ENCODE data around the gene DTHD1.
A peak's percentile ranks its signal among the peaks of the same experiment; 100 is the strongest.

The DTHD1 gene

DNA sequence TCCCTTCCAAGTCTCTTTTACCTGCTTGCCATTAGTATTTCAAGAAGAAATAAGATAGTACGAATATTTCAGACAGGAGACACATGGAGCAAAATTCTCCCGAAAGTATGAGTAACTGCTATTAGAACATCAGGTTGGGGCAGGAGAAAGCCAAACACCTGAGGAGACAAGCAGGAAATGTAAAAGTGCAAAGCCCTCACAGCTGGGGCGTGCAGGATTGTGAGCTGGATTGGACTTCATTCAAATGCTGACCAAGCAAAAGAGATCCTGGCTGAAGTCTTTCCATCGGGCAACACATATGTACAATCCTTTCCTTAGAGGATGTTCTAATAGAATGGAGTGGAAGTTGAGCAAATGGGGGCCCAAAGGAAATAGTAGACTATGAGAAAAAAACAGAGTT, 76.8 kb downstream of the DTHD1 start:
- 100% methylated on average over 4 of the region's 4 CpGs for WGBS (ENCODE audit: insufficient coverage)
- no peak for DNase-seq
- H3K36me3 ChIP-seq (ENCODE audit: control insufficient read depth in 4 of 4, insufficient read depth in 4 of 4, low read length in 3 of 4), result no peaks in the 10 kb centered on the region
- no peaks in the 10 kb centered on the region for H3K4me1 ChIP-seq (ENCODE audit: control extremely low read depth in 1 of 4, control insufficient read depth in 4 of 4, insufficient read depth in 4 of 4, low read length in 3 of 4)
- no peaks in the 10 kb centered on the region for H3K9me3 ChIP-seq (ENCODE audit: control extremely low read depth in 1 of 5, control insufficient read depth in 4 of 5, insufficient read depth in 2 of 5, low read depth in 1 of 5, low read length in 4 of 5)
- no peak overlapping the region for H3K27ac ChIP-seq (ENCODE audit: insufficient read depth in 1 of 2, low read depth in 1 of 2, low read length in 2 of 2, poor library complexity in 1 of 2, severe bottlenecking in 2 of 2)
- ChIA-PET POLR2A (no interaction called here), CTCF (interaction anchor here (1.1 to 2.1 kb wide), 3 partner anchors 8 to 42 kb away, joined by 3 to 5 read pairs (median 5); no protein-coding TSS in a partner anchor)
- H3K4me3 ChIP-seq (ENCODE audit: control insufficient read depth in 1 of 7, extremely low read depth in 1 of 7, insufficient read depth in 4 of 7, low read depth in 2 of 7, low read length in 6 of 7), result no peak overlapping the region
- no peaks in the 10 kb centered on the region for H3K27me3 ChIP-seq (replicated peaks in 2 of 5; ENCODE audit: control insufficient read depth in 4 of 5, insufficient read depth in 5 of 5, low read length in 4 of 5)

DNA sequence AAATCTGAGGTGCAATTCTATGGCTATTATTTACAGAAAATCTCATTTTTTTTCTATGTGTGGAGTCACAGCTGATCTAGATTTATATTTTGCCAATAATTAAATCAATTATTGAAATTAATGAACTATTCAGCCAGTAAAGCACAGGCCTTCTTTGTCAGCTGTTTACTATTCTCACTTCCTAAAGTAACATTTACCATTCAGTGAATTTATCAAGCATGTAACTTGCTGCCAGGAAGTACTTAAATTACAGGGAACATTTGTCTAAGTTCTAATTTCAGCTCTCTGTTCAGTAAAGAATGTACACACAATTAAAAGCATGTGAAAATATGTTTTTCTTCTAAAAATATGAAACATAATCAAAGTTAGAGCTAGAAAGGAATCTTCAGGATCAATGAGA, 79.3 kb downstream of the DTHD1 start:
- H3K27ac ChIP-seq (ENCODE audit: insufficient read depth in 1 of 2, low read depth in 1 of 2, low read length in 2 of 2, poor library complexity in 1 of 2, severe bottlenecking in 2 of 2), result no peak overlapping the region
- no peaks in the 10 kb centered on the region for H3K4me1 ChIP-seq (ENCODE audit: control extremely low read depth in 1 of 4, control insufficient read depth in 4 of 4, insufficient read depth in 4 of 4, low read length in 3 of 4)
- no peaks in the 10 kb centered on the region for H3K27me3 ChIP-seq (replicated peaks in 2 of 5; ENCODE audit: control insufficient read depth in 4 of 5, insufficient read depth in 5 of 5, low read length in 4 of 5)
- no peaks in the 10 kb centered on the region for H3K36me3 ChIP-seq (ENCODE audit: control insufficient read depth in 4 of 4, insufficient read depth in 4 of 4, low read length in 3 of 4)
- DNase-seq, result no peak
- POLR2A ChIA-PET, result no interaction called here
- CTCF ChIA-PET, result no interaction called here
- no peak overlapping the region for H3K4me3 ChIP-seq (ENCODE audit: control insufficient read depth in 1 of 7, extremely low read depth in 1 of 7, insufficient read depth in 4 of 7, low read depth in 2 of 7, low read length in 6 of 7)
- H3K9me3 ChIP-seq (ENCODE audit: control extremely low read depth in 1 of 5, control insufficient read depth in 4 of 5, insufficient read depth in 2 of 5, low read depth in 1 of 5, low read length in 4 of 5), result no peaks in the 10 kb centered on the region

DNA sequence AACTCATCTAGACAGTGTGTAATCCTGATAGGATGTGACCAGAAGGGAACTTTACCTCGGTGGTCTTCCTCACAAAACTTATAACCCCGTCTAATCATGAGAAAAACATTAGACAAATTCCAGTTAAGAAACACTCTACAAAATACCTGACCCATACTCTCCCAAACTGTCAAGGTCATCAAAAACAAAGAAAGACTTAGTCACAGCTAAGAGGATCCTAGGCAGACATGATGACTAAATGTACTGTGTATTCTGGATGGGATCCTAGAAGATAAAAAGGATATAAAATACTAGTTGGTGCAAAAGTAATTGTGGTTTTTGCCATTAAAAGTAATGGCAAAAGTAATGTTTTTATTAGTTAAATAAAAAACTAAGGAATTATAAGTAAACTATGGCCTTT, 81.6 kb downstream of the DTHD1 start:
- no peak overlapping the region for H3K27ac ChIP-seq (ENCODE audit: insufficient read depth in 1 of 2, low read depth in 1 of 2, low read length in 2 of 2, poor library complexity in 1 of 2, severe bottlenecking in 2 of 2)
- no peaks in the 10 kb centered on the region for H3K4me1 ChIP-seq (ENCODE audit: control extremely low read depth in 1 of 4, control insufficient read depth in 4 of 4, insufficient read depth in 4 of 4, low read length in 3 of 4)
- no CpG with 5 or more reads among the region's 2 CpGs for WGBS (ENCODE audit: insufficient coverage)
- H3K36me3 ChIP-seq (ENCODE audit: control insufficient read depth in 4 of 4, insufficient read depth in 4 of 4, low read length in 3 of 4), result no peaks in the 10 kb centered on the region
- no peak overlapping the region for H3K4me3 ChIP-seq (ENCODE audit: control insufficient read depth in 1 of 7, extremely low read depth in 1 of 7, insufficient read depth in 4 of 7, low read depth in 2 of 7, low read length in 6 of 7)
- POLR2A ChIA-PET, result no interaction called here
- CTCF ChIA-PET, result interaction anchor here (0.7 to 1.4 kb wide), 2 partner anchors 34 to 80 kb away, joined by 3 read pairs; no protein-coding TSS in a partner anchor
- H3K9me3 ChIP-seq (ENCODE audit: control extremely low read depth in 1 of 5, control insufficient read depth in 4 of 5, insufficient read depth in 2 of 5, low read depth in 1 of 5, low read length in 4 of 5), result no peaks in the 10 kb centered on the region
- DNase-seq, result no peak
- H3K27me3 ChIP-seq (replicated peaks in 2 of 5; ENCODE audit: control insufficient read depth in 4 of 5, insufficient read depth in 5 of 5, low read length in 4 of 5), result no peaks in the 10 kb centered on the region

DNA sequence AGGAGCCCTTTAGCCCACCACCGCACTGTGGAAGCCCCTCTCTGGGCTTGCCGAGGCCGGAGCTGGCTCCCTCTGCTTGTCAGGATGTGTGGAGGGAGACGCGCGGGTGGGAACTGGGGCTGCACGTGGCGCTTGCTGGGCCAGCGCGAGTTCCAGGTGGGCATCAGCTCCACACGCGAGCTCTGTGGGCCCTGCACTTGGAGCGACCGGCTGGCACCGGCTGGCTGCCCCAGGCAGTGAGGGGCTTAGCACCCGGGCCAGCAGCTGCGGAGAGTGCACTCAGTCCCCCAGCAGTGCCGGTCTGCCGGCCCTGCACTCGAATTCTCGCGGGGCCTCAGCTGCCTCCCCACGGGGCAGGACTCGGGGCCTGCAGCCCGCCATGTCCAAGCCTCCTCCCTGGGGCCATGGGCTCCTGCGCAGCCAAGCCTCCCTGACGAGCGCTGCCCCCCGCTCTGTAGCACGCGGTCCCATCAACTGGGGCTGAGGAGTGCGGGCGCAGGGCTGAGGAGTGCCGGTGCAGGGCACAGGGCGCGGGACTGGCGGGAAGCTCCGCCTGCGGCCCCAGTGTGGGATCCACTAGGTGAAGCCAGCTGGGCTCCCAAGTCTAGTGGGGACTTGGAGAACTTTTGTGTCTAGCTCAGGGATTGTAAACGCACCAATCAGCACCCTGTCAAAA, 93.6 kb downstream of the DTHD1 start:
- DNase-seq, result no peak
- POLR2A ChIA-PET, result no interaction called here
- H3K4me1 ChIP-seq (ENCODE audit: control extremely low read depth in 1 of 4, control insufficient read depth in 4 of 4, insufficient read depth in 4 of 4, low read length in 3 of 4), result no peaks in the 10 kb centered on the region
- H3K4me3 ChIP-seq (ENCODE audit: control insufficient read depth in 1 of 7, extremely low read depth in 1 of 7, insufficient read depth in 4 of 7, low read depth in 2 of 7, low read length in 6 of 7), result no peak overlapping the region
- WGBS (ENCODE audit: insufficient coverage), result 95% methylated on average over 33 of the region's 40 CpGs
- CTCF ChIA-PET, result interaction anchor here (0.9 kb wide), 1 partner anchor 25 kb away, joined by 3 read pairs; no protein-coding TSS in a partner anchor
- H3K27ac ChIP-seq (ENCODE audit: insufficient read depth in 1 of 2, low read depth in 1 of 2, low read length in 2 of 2, poor library complexity in 1 of 2, severe bottlenecking in 2 of 2), result no peak overlapping the region
- no peaks in the 10 kb centered on the region for H3K36me3 ChIP-seq (ENCODE audit: control insufficient read depth in 4 of 4, insufficient read depth in 4 of 4, low read length in 3 of 4)
- peaks cover 0 to 18% (median 2%) of the 10 kb centered on the region in 5 experiments for H3K9me3 ChIP-seq (ENCODE audit: control extremely low read depth in 1 of 5, control insufficient read depth in 4 of 5, insufficient read depth in 2 of 5, low read depth in 1 of 5, low read length in 4 of 5)
- no peaks in the 10 kb centered on the region for H3K27me3 ChIP-seq (replicated peaks in 2 of 5; ENCODE audit: control insufficient read depth in 4 of 5, insufficient read depth in 5 of 5, low read length in 4 of 5)

DNA sequence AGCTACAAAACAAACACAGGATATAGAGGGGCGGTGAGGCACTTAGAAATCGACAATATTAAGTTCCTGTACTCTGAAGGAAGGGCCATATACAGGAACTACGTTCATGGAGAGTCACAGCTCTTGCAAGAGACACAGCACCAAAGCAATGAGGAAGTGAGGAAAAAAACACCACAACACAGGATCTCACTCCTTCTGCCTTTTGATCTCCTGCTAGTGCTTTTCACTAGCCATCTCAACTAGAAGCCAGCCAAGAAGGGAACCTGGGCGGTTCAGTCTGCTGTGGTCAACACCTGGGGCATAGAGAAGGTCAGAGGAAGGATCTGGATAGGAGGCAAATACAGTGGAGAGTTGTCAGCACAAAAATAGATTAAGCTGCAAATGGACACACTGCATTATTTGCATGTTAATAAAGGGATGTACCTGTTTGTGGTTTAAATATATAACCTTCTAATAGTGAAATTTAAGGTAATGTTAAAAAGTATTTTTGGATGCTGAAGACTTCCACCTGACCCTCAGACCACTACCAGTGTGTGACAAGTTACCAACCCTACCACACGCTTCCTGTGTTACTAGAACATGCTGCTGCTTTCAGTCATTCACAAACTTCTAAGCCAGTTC, 104.6 kb downstream of the DTHD1 start:
- H3K9me3 ChIP-seq (ENCODE audit: control extremely low read depth in 1 of 5, control insufficient read depth in 4 of 5, insufficient read depth in 2 of 5, low read depth in 1 of 5, low read length in 4 of 5), result no peaks in the 10 kb centered on the region
- CTCF ChIA-PET, result interaction anchor here (1.0 to 1.4 kb wide), 3 partner anchors 11 to 16 kb away, joined by 3 to 7 read pairs (median 7); no protein-coding TSS in a partner anchor
- no peak overlapping the region for H3K27ac ChIP-seq (ENCODE audit: insufficient read depth in 1 of 2, low read depth in 1 of 2, low read length in 2 of 2, poor library complexity in 1 of 2, severe bottlenecking in 2 of 2)

DNA sequence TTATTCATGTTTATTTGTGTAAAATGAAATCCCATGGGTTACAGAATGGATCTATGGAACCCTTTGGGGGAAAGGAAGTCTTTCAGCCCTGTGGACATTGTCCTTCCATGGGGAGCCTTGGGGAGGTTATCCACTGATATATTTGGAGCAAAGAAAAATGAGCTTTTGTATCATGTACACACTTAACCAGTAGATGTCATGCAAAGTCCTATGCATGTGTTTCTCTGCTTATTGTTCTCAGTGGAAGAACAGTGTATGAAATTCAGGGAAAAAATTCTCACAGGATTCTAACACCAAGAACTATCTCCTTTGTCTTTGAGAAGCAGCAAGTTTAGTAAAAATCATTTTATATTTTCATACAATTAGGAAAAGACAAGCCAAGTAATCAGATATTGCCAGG, 105.3 kb downstream of the DTHD1 start:
- Histone ChIP-seq H3K27me3 (replicated peaks in 2 of 5; ENCODE audit: control insufficient read depth in 4 of 5, insufficient read depth in 5 of 5, low read length in 4 of 5) (no peaks in the 10 kb centered on the region), H3K4me1 (ENCODE audit: control extremely low read depth in 1 of 4, control insufficient read depth in 4 of 4, insufficient read depth in 4 of 4, low read length in 3 of 4) (peaks cover 6 to 12% (median 9%) of the 10 kb centered on the region in 4 experiments), H3K4me3 (ENCODE audit: control insufficient read depth in 1 of 7, extremely low read depth in 1 of 7, insufficient read depth in 4 of 7, low read depth in 2 of 7, low read length in 6 of 7) (no peak overlapping the region), H3K36me3 (ENCODE audit: control insufficient read depth in 4 of 4, insufficient read depth in 4 of 4, low read length in 3 of 4) (no peaks in the 10 kb centered on the region), H3K27ac (ENCODE audit: insufficient read depth in 1 of 2, low read depth in 1 of 2, low read length in 2 of 2, poor library complexity in 1 of 2, severe bottlenecking in 2 of 2) (no peak overlapping the region), H3K9me3 (ENCODE audit: control extremely low read depth in 1 of 5, control insufficient read depth in 4 of 5, insufficient read depth in 2 of 5, low read depth in 1 of 5, low read length in 4 of 5) (no peaks in the 10 kb centered on the region)
- ChIA-PET POLR2A (no interaction called here), CTCF (interaction anchor here (1.0 to 1.4 kb wide), 3 partner anchors 13 to 38 kb away, joined by 3 to 7 read pairs (median 7); no protein-coding TSS in a partner anchor)
- DNase-seq, result no peak

More for the DNA sequence above, 104.6 kb downstream of the DTHD1 start:
- WGBS (ENCODE audit: insufficient coverage), result 13% methylated on average over 4 of the region's 5 CpGs
- DNase-seq, result peak; percentile 39 to 92 (median 82)
- Histone ChIP-seq H3K4me3 (ENCODE audit: control insufficient read depth in 1 of 7, extremely low read depth in 1 of 7, insufficient read depth in 4 of 7, low read depth in 2 of 7, low read length in 6 of 7) (peak overlapping the region in 2 of 7 experiments; percentile 3 to 46), H3K4me1 (ENCODE audit: control extremely low read depth in 1 of 4, control insufficient read depth in 4 of 4, insufficient read depth in 4 of 4, low read length in 3 of 4) (peaks cover 6 to 12% (median 9%) of the 10 kb centered on the region in 4 experiments), H3K27me3 (replicated peaks in 2 of 5; ENCODE audit: control insufficient read depth in 4 of 5, insufficient read depth in 5 of 5, low read length in 4 of 5) (no peaks in the 10 kb centered on the region), H3K36me3 (ENCODE audit: control insufficient read depth in 4 of 4, insufficient read depth in 4 of 4, low read length in 3 of 4) (no peaks in the 10 kb centered on the region)
- POLR2A ChIA-PET, result no interaction called here

DNA sequence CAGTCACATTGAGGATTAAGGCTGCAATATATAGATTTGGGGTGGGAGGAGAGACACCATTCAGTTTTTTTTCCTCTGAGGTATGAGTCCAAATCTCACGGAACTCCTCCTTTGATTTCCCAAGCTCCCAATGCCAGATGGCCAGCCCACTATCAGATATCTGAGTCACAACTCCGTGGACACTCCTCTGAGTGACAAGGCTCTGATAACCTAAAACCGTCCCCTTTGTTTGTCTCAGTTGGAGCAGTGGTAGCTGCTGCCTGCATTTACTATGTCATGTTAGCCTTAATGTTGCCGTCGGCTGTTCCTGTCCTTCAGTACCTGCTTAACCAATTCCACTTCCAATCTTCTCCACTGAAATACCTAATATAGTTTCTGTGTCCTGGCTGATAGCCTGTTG, 107.3 kb downstream of the DTHD1 start:
- Histone ChIP-seq H3K27me3 (replicated peaks in 2 of 5; ENCODE audit: control insufficient read depth in 4 of 5, insufficient read depth in 5 of 5, low read length in 4 of 5) (no peaks in the 10 kb centered on the region), H3K9me3 (ENCODE audit: control extremely low read depth in 1 of 5, control insufficient read depth in 4 of 5, insufficient read depth in 2 of 5, low read depth in 1 of 5, low read length in 4 of 5) (no peaks in the 10 kb centered on the region), H3K4me3 (ENCODE audit: control insufficient read depth in 1 of 7, extremely low read depth in 1 of 7, insufficient read depth in 4 of 7, low read depth in 2 of 7, low read length in 6 of 7) (no peak overlapping the region), H3K27ac (ENCODE audit: insufficient read depth in 1 of 2, low read depth in 1 of 2, low read length in 2 of 2, poor library complexity in 1 of 2, severe bottlenecking in 2 of 2) (no peak overlapping the region), H3K36me3 (ENCODE audit: control insufficient read depth in 4 of 4, insufficient read depth in 4 of 4, low read length in 3 of 4) (no peaks in the 10 kb centered on the region), H3K4me1 (ENCODE audit: control extremely low read depth in 1 of 4, control insufficient read depth in 4 of 4, insufficient read depth in 4 of 4, low read length in 3 of 4) (peaks cover 6 to 12% (median 9%) of the 10 kb centered on the region in 4 experiments)
- CTCF ChIA-PET, result interaction anchor here (1.6 kb wide), 1 partner anchor 35 kb away, joined by 5 read pairs; no protein-coding TSS in a partner anchor
- 96% methylated on average over 4 of the region's 5 CpGs for WGBS (ENCODE audit: insufficient coverage)
- POLR2A ChIA-PET, result no interaction called here
- DNase-seq, result no peak
